H1 (cell line): ENCODE results near the gene BRCA1. TPM values are rescaled to one million over a fixed set of nuclear protein-coding genes. Genes with fewer than 3 reads are reported as not detected.

Source experiments
- CHD1 ChIP-seq: IDR thresholded peaks from 2 replicates; pipeline ENCODE4 v1.6.1; 2012; ENCODE audit warnings: low read depth, low read length, improper control_type of control experiment
- EGR1 ChIP-seq: IDR thresholded peaks from 2 replicates; pipeline ENCODE4 v1.6.1; 2011; ENCODE audit warnings: low read depth, low read length, borderline replicate concordance
- POLR2AphosphoS5 ChIP-seq: IDR thresholded peaks from 2 replicates; pipeline ENCODE4 v1.6.1; 2011; ENCODE audit warnings: low read depth, low read length
- SIN3A ChIP-seq, 2 experiments: IDR thresholded peaks in 1 of 2; conservative IDR thresholded peaks in 1 of 2; 2 replicates each; pipeline ENCODE4 v1.6.1; 2011 to 2012; ENCODE audit warnings: low read length in 2 of 2, improper control_type of control experiment in 1 of 2, low read depth in 1 of 2, mild to moderate bottlenecking in 1 of 2
- SUZ12 ChIP-seq: fragments of 200-600 bp; sonication (generic); IDR thresholded peaks from 2 replicates; pipeline ENCODE4 v1.6.1; 2012; ENCODE audit warnings: mild to moderate bottlenecking, inconsistent platforms, low read length, moderate library complexity, mixed read lengths
- TBP ChIP-seq: IDR thresholded peaks from 2 replicates; pipeline ENCODE4 v1.6.1; 2011; ENCODE audit warnings: low read depth, low read length, improper control_type of control experiment
- TEAD4 ChIP-seq: IDR thresholded peaks from 2 replicates; pipeline ENCODE4 v1.6.1; 2012; ENCODE audit warnings: low read depth, low read length, inconsistent platforms, mixed read lengths
- polyA plus RNA-seq, 7 experiments: library from polyadenylated mRNA; depleted of rRNA in 3 of 7; stranded (reverse) in 5 of 7; unstranded in 2 of 7; fragments of >200 nt in 5 of 7; fragments of 200-250 nt in 2 of 7; gene quantifications; 1 replicate in 5 of 7; 2 replicates in 1 of 7; 4 replicates in 1 of 7; pipeline versions ENCODE4 v1.2.1 to v1.2.3, GENCODE V29; 2011 to 2013; ENCODE audit warnings: missing spikeins in 2 of 7, mixed read lengths in 2 of 7
- total RNA-seq: library from RNA; stranded (reverse); fragmentation: NEBNext Ultra II Directional; extraction: Animal tissue kit (Norgen Biotek cat#: 25700); gene quantifications from 2 replicates; pipeline ENCODE4 v1.2.1, GENCODE V29; 2021
- TF ChIP-seq, protein P1 (sequence below): fragments of 300-600 bp; sonication (generic); IDR thresholded peaks from 2 replicates; pipeline ENCODE4 v1.7.1; 2012; ENCODE audit warnings: low read length, moderate library complexity, mild to moderate bottlenecking, inconsistent platforms; ENCODE audit not compliant: insufficient replicate concordance
- TF ChIP-seq, protein P2 (sequence below), 3 experiments: IDR thresholded peaks; 1 replicate in 2 of 3; 2 replicates in 1 of 3; pipeline versions ENCODE4 v1.5.1 to v1.6.1; 2011; ENCODE audit warnings: low read length in 3 of 3, mild to moderate bottlenecking in 3 of 3, inconsistent platforms in 2 of 3, low read depth in 1 of 3, moderate library complexity in 1 of 3; ENCODE audit not compliant: insufficient read depth in 1 of 3; ENCODE audit errors: control extremely low read depth in 1 of 3

BRCA1 gene
- total and polyA plus RNA-seq, 2 of the 8 experiments (the other 6 are each of a cell fraction or from before 2014, with no cell fraction given) = 30.7 to 39.2 TPM

DNA sequence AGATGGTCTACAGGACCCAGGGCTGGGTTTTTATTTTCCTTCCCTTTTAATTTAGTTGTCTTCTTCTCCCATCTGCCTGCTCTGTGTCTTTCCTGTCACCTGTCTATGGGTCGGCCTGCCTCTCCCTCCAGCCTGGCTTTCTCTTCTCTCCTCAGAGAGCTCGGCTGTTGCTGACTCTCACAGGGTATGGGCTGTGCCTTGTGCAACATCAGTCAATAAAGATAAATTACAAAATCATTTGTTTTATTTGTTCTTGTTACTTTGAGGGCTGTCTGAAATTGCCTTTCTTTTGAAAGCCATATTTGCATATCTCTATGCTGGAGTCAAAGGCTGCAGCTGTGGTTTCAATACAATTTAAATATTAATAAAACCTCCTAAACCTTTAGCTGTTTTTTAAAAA, 84.5 kb downstream of the BRCA1 start (continued):
- TF ChIP-seq, protein P1, sequence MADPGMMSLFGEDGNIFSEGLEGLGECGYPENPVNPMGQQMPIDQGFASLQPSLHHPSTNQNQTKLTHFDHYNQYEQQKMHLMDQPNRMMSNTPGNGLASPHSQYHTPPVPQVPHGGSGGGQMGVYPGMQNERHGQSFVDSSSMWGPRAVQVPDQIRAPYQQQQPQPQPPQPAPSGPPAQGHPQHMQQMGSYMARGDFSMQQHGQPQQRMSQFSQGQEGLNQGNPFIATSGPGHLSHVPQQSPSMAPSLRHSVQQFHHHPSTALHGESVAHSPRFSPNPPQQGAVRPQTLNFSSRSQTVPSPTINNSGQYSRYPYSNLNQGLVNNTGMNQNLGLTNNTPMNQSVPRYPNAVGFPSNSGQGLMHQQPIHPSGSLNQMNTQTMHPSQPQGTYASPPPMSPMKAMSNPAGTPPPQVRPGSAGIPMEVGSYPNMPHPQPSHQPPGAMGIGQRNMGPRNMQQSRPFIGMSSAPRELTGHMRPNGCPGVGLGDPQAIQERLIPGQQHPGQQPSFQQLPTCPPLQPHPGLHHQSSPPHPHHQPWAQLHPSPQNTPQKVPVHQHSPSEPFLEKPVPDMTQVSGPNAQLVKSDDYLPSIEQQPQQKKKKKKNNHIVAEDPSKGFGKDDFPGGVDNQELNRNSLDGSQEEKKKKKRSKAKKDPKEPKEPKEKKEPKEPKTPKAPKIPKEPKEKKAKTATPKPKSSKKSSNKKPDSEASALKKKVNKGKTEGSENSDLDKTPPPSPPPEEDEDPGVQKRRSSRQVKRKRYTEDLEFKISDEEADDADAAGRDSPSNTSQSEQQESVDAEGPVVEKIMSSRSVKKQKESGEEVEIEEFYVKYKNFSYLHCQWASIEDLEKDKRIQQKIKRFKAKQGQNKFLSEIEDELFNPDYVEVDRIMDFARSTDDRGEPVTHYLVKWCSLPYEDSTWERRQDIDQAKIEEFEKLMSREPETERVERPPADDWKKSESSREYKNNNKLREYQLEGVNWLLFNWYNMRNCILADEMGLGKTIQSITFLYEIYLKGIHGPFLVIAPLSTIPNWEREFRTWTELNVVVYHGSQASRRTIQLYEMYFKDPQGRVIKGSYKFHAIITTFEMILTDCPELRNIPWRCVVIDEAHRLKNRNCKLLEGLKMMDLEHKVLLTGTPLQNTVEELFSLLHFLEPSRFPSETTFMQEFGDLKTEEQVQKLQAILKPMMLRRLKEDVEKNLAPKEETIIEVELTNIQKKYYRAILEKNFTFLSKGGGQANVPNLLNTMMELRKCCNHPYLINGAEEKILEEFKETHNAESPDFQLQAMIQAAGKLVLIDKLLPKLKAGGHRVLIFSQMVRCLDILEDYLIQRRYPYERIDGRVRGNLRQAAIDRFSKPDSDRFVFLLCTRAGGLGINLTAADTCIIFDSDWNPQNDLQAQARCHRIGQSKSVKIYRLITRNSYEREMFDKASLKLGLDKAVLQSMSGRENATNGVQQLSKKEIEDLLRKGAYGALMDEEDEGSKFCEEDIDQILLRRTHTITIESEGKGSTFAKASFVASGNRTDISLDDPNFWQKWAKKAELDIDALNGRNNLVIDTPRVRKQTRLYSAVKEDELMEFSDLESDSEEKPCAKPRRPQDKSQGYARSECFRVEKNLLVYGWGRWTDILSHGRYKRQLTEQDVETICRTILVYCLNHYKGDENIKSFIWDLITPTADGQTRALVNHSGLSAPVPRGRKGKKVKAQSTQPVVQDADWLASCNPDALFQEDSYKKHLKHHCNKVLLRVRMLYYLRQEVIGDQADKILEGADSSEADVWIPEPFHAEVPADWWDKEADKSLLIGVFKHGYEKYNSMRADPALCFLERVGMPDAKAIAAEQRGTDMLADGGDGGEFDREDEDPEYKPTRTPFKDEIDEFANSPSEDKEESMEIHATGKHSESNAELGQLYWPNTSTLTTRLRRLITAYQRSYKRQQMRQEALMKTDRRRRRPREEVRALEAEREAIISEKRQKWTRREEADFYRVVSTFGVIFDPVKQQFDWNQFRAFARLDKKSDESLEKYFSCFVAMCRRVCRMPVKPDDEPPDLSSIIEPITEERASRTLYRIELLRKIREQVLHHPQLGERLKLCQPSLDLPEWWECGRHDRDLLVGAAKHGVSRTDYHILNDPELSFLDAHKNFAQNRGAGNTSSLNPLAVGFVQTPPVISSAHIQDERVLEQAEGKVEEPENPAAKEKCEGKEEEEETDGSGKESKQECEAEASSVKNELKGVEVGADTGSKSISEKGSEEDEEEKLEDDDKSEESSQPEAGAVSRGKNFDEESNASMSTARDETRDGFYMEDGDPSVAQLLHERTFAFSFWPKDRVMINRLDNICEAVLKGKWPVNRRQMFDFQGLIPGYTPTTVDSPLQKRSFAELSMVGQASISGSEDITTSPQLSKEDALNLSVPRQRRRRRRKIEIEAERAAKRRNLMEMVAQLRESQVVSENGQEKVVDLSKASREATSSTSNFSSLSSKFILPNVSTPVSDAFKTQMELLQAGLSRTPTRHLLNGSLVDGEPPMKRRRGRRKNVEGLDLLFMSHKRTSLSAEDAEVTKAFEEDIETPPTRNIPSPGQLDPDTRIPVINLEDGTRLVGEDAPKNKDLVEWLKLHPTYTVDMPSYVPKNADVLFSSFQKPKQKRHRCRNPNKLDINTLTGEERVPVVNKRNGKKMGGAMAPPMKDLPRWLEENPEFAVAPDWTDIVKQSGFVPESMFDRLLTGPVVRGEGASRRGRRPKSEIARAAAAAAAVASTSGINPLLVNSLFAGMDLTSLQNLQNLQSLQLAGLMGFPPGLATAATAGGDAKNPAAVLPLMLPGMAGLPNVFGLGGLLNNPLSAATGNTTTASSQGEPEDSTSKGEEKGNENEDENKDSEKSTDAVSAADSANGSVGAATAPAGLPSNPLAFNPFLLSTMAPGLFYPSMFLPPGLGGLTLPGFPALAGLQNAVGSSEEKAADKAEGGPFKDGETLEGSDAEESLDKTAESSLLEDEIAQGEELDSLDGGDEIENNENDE = no peak
- TF ChIP-seq SIN3A (conservative IDR thresholded peaks at IDR 0.05 in 1 of 2, IDR thresholded peaks at IDR 0.05 in 1 of 2; ENCODE audit: low read depth in 1 of 2, low read length in 2 of 2) (no peak), TBP (no peak), POLR2AphosphoS5 (no peak), TEAD4 (no peak), CHD1 (no peak), EGR1 (no peak), SUZ12 (no peak)
- TF ChIP-seq, protein P2, sequence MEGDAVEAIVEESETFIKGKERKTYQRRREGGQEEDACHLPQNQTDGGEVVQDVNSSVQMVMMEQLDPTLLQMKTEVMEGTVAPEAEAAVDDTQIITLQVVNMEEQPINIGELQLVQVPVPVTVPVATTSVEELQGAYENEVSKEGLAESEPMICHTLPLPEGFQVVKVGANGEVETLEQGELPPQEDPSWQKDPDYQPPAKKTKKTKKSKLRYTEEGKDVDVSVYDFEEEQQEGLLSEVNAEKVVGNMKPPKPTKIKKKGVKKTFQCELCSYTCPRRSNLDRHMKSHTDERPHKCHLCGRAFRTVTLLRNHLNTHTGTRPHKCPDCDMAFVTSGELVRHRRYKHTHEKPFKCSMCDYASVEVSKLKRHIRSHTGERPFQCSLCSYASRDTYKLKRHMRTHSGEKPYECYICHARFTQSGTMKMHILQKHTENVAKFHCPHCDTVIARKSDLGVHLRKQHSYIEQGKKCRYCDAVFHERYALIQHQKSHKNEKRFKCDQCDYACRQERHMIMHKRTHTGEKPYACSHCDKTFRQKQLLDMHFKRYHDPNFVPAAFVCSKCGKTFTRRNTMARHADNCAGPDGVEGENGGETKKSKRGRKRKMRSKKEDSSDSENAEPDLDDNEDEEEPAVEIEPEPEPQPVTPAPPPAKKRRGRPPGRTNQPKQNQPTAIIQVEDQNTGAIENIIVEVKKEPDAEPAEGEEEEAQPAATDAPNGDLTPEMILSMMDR (IDR thresholded peaks at IDR 0.05; ENCODE audit: control extremely low read depth in 1 of 3, insufficient read depth in 1 of 3, low read depth in 1 of 3, low read length in 3 of 3) = no peak
